LoVo (cell line): ENCODE data around the gene CLCN7.

Source experiments
- DNase-seq: peaks from one replicate; pipeline ENCODE4 v3.0.0-alpha.2; 2016; ENCODE audit warnings: low spot score

Gene CLCN7

DNA sequence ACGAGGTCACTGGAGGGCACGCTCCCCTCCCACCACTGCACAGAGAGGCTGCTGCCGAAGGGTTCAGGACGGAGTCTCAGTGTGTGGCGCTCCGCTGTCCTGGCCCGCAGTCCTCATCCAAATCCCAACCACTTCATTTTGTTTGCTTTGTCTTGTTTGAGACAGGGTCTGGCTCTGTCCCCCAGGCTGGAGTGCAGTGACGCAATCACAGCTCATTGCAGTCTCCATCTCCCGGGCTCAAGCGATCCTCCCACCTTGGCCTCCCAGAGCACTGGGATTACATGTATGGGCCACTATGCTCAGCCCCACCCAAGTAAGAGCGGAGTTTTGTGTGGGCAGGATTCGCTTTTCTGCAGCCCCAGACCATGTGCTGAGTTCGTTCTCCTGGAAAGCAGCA, 73.1 kb downstream of the CLCN7 start:
- no peak for DNase-seq

DNA sequence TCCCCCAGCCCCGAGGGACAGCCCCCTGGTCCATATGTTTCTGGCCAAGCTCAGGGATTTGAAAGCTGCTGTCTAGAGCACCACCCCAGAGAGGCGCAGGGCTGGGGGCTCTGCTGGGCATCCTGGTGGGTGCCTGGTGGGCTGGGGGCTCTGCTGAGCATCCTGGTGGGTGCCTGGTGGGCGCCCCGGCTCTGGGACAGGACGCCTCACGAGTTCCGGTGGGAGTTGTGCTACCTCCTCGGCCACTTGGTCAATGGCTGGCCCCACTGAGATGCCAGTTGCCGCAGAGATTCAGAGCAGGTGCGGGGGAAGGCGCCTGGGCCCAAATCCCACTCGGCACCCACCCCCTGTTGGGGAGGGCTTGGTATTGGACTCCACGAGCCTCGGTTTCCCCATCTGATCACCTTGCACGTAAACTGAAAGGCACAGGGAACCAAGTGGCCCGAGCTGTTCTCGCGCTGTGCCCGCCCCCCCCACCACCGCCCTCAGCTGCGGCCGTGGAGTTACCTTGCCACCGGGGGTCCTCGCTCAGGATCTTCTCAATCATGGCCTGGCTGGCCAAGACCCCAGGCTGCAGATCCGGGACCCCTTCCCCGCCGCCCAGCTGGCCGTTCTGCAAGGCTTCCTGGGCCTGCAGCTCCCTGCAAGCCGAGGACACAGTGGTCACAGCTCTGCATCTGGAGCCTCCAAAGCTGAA, 73.6 kb downstream of the CLCN7 start:
- no peak for DNase-seq

DNA sequence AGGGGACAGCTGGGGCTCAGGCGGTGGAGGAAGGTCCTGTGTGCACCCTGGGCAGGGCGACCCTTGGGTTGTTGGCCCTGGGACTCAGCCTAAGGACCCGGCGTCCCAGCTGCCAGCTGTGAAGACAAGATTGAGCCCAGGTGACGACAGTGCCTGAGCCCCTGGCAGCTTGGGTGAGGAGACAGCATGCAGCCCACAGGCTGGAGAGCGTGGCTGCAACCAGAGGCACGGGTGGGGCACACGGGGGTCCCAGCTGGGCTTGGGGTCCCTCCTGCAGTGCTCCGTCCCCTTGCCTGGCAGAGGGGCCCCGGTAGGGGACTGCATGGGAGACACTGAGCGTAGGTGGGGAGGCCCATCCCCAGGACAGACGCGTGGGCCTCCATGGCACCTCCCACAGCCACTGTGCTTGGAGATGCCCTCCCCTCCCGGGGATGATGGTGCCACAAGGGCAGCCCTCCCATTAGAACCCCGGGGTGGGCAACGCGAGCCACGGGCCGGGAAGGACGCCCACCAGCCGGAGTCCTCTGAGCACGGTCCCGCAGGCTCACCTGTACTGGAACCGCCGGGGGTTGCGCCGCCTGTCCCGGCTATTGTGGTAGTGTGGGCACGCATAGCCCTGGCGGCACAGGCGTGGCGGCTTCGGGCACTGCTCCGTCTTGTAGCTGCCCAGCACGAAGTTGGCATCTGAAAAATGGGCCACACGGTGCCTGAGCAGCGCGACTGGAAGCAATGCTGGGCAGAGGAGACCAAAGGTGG, 75.8 kb downstream of the CLCN7 start:
- DNase-seq = no peak

DNA sequence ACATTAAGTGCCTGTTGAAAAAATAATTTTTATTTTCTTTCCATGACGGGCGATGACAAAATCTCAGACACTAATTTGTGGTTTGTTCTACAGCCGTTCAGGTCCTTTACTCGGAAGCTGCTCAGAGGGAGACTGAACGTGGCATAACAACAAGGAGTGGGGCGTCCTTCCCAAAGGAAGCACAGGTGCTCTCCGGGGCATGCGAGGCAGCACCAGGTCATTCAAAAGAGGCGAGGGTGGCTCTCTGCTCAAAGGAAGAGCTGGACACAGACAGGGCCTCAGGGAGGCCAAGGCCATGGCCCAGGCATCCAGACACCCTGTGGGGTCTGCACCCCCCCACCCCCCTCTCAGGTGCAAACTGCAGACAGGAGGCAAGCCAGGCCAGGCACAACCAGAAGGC, 76.5 kb downstream of the CLCN7 start:
- no peak for DNase-seq

- DNase-seq = no peak
Observed at GRCh38 chr16:1397779-1398178, 77.0 kb downstream of the CLCN7 start.

- DNase-seq = no peak
Observed at GRCh38 chr16:1395444-1396031, 79.3 kb downstream of the CLCN7 start.
